Measurements from ENCODE around the gene HNRNPH3.
A peak's percentile ranks its signal among the peaks of the same experiment; 100 is the strongest.

HNRNPH3 gene

DNA sequence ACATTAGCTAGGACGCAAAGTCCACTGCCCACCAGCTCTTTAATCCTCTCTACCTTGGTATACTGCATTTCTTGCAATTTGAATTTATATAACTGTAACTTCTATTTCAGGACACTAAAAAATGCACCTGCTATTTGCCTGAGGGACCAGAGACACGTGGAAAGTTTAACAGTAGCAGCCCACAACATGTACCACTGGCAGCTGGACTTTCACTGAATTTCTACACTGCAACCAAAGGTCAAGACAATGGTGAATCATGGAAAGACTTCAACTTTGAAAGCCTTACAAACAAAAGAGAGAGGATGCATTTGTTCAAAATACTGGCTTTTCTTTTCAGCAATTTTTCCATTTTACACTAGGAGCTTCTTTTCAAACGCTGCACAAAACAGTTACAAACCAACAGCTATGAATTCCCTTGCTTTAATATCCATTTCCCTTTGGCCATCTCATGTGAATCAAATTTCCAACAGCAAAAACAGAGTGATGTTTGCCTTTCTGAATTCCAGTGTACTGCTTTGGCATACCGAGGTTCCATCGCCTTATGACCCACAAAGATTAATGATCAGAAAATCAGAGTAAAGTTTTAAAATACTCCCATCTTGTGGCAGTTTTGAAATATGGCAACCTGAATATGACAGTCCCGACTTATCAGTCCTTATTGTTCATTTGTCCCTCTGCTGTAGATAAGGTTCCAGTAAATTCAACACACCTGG lies 29.9 kb upstream of the HNRNPH3 start:
- H3K4me3 ChIP-seq (replicated peaks; ENCODE audit: insufficient read depth, low read length), result no peak overlapping the region
- H3K27me3 ChIP-seq (ENCODE audit: insufficient read depth, poor library complexity, severe bottlenecking), result no peaks in the 10 kb centered on the region
- no peak overlapping the region for H3K27ac ChIP-seq (replicated peaks)
- no peak for TF ChIP-seq REST (IDR thresholded peaks at IDR 0.05; ENCODE audit: insufficient replicate concordance, low read depth)
- TF ChIP-seq GABPA (IDR thresholded peaks at IDR 0.05; ENCODE audit: low read depth), result no peak
- no peak for TF ChIP-seq POLR2AphosphoS5 (IDR thresholded peaks at IDR 0.05; ENCODE audit: low read depth)
- no peak for TF ChIP-seq SPI1 (IDR thresholded peaks at IDR 0.05; ENCODE audit: borderline replicate concordance, low read depth)
- TF ChIP-seq CTCF (IDR thresholded peaks at IDR 0.05; ENCODE audit: insufficient read depth, low read length), result peak; percentile 16
- DNase-seq (ENCODE audit: low read depth in 1 of 2, low spot score in 1 of 2), result peak; percentile 3 to 17

- H3K4me3 ChIP-seq (replicated peaks; ENCODE audit: insufficient read depth, low read length), result no peak overlapping the region
- TF ChIP-seq GABPA (IDR thresholded peaks at IDR 0.05; ENCODE audit: low read depth), result no peak
- no peaks in the 10 kb centered on the region for H3K27me3 ChIP-seq (ENCODE audit: insufficient read depth, poor library complexity, severe bottlenecking)
- no peak for DNase-seq (ENCODE audit: low read depth in 1 of 2, low spot score in 1 of 2)
- H3K27ac ChIP-seq (replicated peaks), result no peak overlapping the region
Measured at GRCh38 chr10:68302503-68302823, 29.4 kb upstream of the HNRNPH3 start.

GRCh38 chr10:68302871-68303270 lies 29.0 kb upstream of the HNRNPH3 start:
- no peak overlapping the region for H3K4me3 ChIP-seq (replicated peaks; ENCODE audit: insufficient read depth, low read length)
- DNase-seq (ENCODE audit: low read depth in 1 of 2, low spot score in 1 of 2), result no peak
- no peak overlapping the region for H3K27ac ChIP-seq (replicated peaks)
- no peaks in the 10 kb centered on the region for H3K27me3 ChIP-seq (ENCODE audit: insufficient read depth, poor library complexity, severe bottlenecking)
- TF ChIP-seq CTCF (IDR thresholded peaks at IDR 0.05; ENCODE audit: insufficient read depth, low read length) (no peak), GABPA (IDR thresholded peaks at IDR 0.05; ENCODE audit: low read depth) (no peak), REST (IDR thresholded peaks at IDR 0.05; ENCODE audit: insufficient replicate concordance, low read depth) (no peak), SPI1 (IDR thresholded peaks at IDR 0.05; ENCODE audit: borderline replicate concordance, low read depth) (no peak), POLR2AphosphoS5 (IDR thresholded peaks at IDR 0.05; ENCODE audit: low read depth) (no peak)

DNA sequence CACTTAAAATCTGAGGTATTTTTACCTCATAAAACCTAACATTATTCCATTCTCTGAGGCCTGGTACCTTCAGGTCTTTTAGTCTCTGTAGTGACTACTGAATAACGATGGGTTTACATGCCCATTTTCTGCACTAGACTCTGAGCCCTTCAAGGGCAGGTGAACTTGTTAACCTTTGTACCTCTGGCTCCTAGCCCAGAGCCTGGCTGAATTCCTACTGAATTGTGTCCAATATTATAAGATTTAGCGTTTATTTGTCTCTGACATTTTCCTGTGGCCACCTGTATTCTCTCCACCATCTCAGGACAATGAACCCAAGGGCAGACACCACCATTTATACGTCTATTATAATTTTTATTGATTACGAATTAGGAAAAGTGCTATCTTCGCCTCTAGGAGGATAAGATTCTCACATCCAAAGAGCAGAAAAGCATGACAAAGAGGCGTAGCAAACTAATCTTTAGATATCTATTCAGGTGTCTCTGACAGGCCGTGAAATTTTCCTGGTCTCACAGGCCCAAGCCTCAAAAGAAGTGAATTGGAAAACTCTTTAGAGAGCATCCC lies 27.9 kb upstream of the HNRNPH3 start:
- no peak overlapping the region for H3K27ac ChIP-seq (replicated peaks)
- TF ChIP-seq REST (IDR thresholded peaks at IDR 0.05; ENCODE audit: insufficient replicate concordance, low read depth), result no peak
- no peak for TF ChIP-seq POLR2AphosphoS5 (IDR thresholded peaks at IDR 0.05; ENCODE audit: low read depth)
- no peak for TF ChIP-seq CTCF (IDR thresholded peaks at IDR 0.05; ENCODE audit: insufficient read depth, low read length)
- no peak for TF ChIP-seq GABPA (IDR thresholded peaks at IDR 0.05; ENCODE audit: low read depth)
- no peak for TF ChIP-seq SPI1 (IDR thresholded peaks at IDR 0.05; ENCODE audit: borderline replicate concordance, low read depth)
- H3K27me3 ChIP-seq (ENCODE audit: insufficient read depth, poor library complexity, severe bottlenecking), result no peaks in the 10 kb centered on the region
- DNase-seq (ENCODE audit: low read depth in 1 of 2, low spot score in 1 of 2), result no peak
- H3K4me3 ChIP-seq (replicated peaks; ENCODE audit: insufficient read depth, low read length), result no peak overlapping the region
